SK-N-SH (cell line): ENCODE results near the gene YES1.

ENCODE experiments used
- CTCF ChIP-seq: fragments of 200-600 bp; sonication (generic); IDR thresholded peaks from 2 replicates; pipeline ENCODE4 v1.6.1; 2017; ENCODE audit warnings: antibody characterized with exemption, mild to moderate bottlenecking, moderate library complexity
- EP300 ChIP-seq, 2 experiments: IDR thresholded peaks; 2 replicates each; pipeline versions ENCODE4 v1.4.0 to v1.6.1; 2012; ENCODE audit warnings: borderline replicate concordance in 1 of 2, low read depth in 1 of 2, low read length in 1 of 2
- EZH2phosphoT487 ChIP-seq: fragments of 200-600 bp; sonication (generic); IDR thresholded peaks from 2 replicates; pipeline ENCODE4 v1.6.1; 2017; ENCODE audit warnings: low read depth, mixed run types, mild to moderate bottlenecking, antibody characterized with exemption, moderate library complexity, borderline replicate concordance
- MXI1 ChIP-seq: IDR thresholded peaks from 2 replicates; pipeline ENCODE4 v1.6.1; 2012; ENCODE audit warnings: mild to moderate bottlenecking, low read depth, low read length, improper control_type of control experiment
- POLR2AphosphoS5 ChIP-seq: IDR thresholded peaks from 2 replicates; pipeline ENCODE4 v1.6.1; 2012; ENCODE audit warnings: low read depth, low read length
- REST ChIP-seq: IDR thresholded peaks from 2 replicates; pipeline ENCODE4 v1.6.1; 2012; ENCODE audit warnings: mild to moderate bottlenecking, low read depth, low read length, moderate library complexity
- RFX5 ChIP-seq: IDR thresholded peaks from 2 replicates; pipeline ENCODE4 v1.6.1; 2012; ENCODE audit warnings: mild to moderate bottlenecking, improper control_type of control experiment, low read length
- RXRA ChIP-seq: IDR thresholded peaks from 2 replicates; pipeline ENCODE4 v1.4.0; 2012; ENCODE audit warnings: low read depth, mild to moderate bottlenecking, borderline replicate concordance
- TF ChIP-seq, protein P1 (sequence below): IDR thresholded peaks from 2 replicates; pipeline ENCODE4 v1.4.0; 2012; ENCODE audit warnings: low read depth, borderline replicate concordance

DNA sequence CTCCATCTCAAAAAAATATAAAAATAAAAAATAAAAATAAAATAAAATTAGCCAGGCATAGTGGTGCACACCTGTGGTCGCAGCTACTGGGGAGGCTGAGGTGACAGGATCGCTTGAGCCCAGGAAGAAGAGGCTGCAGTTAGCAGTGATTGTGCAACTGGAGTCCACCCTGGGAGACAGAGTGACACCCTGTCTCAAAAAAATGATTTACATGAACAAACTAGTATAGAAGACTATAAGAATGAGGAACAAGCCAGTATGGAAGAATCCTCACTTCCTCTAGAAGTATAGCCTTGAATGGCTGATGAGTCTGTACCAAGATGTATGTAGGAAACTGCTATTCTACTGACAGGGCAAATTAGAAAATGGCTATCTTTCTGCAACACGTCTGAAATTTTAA is 10.9 kb downstream of the YES1 start:
- no peak for TF ChIP-seq CTCF
- no peak for TF ChIP-seq POLR2AphosphoS5
- no peak for TF ChIP-seq REST
- TF ChIP-seq RXRA, result no peak
- no peak for TF ChIP-seq MXI1
- no peak for TF ChIP-seq RFX5
- TF ChIP-seq, protein P1, sequence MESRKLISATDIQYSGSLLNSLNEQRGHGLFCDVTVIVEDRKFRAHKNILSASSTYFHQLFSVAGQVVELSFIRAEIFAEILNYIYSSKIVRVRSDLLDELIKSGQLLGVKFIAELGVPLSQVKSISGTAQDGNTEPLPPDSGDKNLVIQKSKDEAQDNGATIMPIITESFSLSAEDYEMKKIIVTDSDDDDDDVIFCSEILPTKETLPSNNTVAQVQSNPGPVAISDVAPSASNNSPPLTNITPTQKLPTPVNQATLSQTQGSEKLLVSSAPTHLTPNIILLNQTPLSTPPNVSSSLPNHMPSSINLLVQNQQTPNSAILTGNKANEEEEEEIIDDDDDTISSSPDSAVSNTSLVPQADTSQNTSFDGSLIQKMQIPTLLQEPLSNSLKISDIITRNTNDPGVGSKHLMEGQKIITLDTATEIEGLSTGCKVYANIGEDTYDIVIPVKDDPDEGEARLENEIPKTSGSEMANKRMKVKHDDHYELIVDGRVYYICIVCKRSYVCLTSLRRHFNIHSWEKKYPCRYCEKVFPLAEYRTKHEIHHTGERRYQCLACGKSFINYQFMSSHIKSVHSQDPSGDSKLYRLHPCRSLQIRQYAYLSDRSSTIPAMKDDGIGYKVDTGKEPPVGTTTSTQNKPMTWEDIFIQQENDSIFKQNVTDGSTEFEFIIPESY, result no peak
- TF ChIP-seq EP300 (IDR thresholded peaks at IDR 0.05; ENCODE audit: borderline replicate concordance in 1 of 2, low read depth in 1 of 2, low read length in 1 of 2), result no peak
- TF ChIP-seq EZH2phosphoT487, result no peak
